ENCODE measurements around the gene CDK14.

The CDK14 gene

GRCh38 chr7:91242097-91242844, 646.1 kb downstream of the CDK14 start:
- DNase-seq, result no peak

- DNase-seq, result no peak
Measured at GRCh38 chr7:91243591-91244301, 647.6 kb downstream of the CDK14 start.

- DNase-seq, result no peak
Measured at GRCh38 chr7:91247500-91247899, 651.4 kb downstream of the CDK14 start.

DNA sequence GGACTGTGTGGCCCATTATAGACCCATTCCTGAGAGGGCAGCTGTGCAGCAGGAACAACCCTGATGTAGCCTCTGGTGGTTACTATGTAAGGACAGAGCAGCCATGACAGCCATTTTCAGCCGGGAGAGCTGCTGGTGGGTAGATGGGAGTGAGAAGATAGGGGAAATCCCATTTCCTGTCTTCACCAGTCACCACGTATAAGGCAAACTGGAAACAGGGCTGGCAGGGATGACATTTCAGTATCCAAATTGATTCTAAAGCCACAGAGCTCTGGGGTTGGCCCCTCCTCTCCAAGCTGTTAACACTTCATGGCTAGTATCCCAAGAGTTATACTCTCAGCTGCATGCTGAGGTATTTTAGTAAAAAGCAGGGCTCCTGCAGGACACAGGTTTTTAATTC, 652.9 kb downstream of the CDK14 start:
- DNase-seq, result no peak

GRCh38 chr7:91249506-91250233, 653.5 kb downstream of the CDK14 start:
- DNase-seq, result no peak

GRCh38 chr7:91250706-91251105, 654.6 kb downstream of the CDK14 start:
- DNase-seq, result no peak

- DNase-seq, result no peak
Measured at GRCh38 chr7:91251877-91252276, 655.8 kb downstream of the CDK14 start.

All from MV-4-11 (cell line).